Urinary bladder (tissue), 4 donors: Measurements from ENCODE around the gene PVALB. TPM values are rescaled to one million over a fixed set of nuclear protein-coding genes. Genes with fewer than 3 reads are reported as not detected.

ENCODE experiments used
- DNase-seq: peaks from one replicate; pipeline ENCODE4 v3.0.0-alpha.2; 2015; ENCODE audit errors: extremely low spot score
- H3K27ac ChIP-seq: one replicate; pipeline ENCODE4 v1.5.1; 2013; ENCODE audit warnings: low read depth, mild to moderate bottlenecking, moderate library complexity
- H3K36me3 ChIP-seq: one replicate; pipeline ENCODE4 v1.6.1; 2013; ENCODE audit warnings: mild to moderate bottlenecking, moderate library complexity; ENCODE audit not compliant: insufficient read depth
- H3K4me1 ChIP-seq: one replicate; pipeline ENCODE4 v1.6.1; 2013; ENCODE audit warnings: mild to moderate bottlenecking, moderate library complexity; ENCODE audit not compliant: insufficient read depth
- H3K4me3 ChIP-seq: one replicate; pipeline ENCODE4 v1.5.1; 2013; ENCODE audit warnings: low read depth, low read length
- WGBS: extraction: QIAGEN DNeasy Blood & Tissue Kit; methylation state at CpG from one replicate; pipeline ENCODE4 v1.1.7; 2013; 5-methylcytosine and 5-hydroxymethylcytosine counted together
- polyA plus RNA-seq: library from polyadenylated mRNA; stranded (reverse); fragments of 200-250 nt; gene quantifications from one replicate; pipeline ENCODE4 v1.2.3, GENCODE V29; 2013
- total RNA-seq: library from RNA; depleted of rRNA; stranded (reverse); fragments of >200 nt; gene quantifications from one replicate; pipeline ENCODE4 v1.2.3, GENCODE V29; 2014
- donor health status: healthy with polysubstance abuse.
- donor health status: healthy.

PVALB gene, protein sequence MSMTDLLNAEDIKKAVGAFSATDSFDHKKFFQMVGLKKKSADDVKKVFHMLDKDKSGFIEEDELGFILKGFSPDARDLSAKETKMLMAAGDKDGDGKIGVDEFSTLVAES
- total RNA-seq (2.2 TPM), polyA plus RNA-seq (2.7 TPM)

DNA sequence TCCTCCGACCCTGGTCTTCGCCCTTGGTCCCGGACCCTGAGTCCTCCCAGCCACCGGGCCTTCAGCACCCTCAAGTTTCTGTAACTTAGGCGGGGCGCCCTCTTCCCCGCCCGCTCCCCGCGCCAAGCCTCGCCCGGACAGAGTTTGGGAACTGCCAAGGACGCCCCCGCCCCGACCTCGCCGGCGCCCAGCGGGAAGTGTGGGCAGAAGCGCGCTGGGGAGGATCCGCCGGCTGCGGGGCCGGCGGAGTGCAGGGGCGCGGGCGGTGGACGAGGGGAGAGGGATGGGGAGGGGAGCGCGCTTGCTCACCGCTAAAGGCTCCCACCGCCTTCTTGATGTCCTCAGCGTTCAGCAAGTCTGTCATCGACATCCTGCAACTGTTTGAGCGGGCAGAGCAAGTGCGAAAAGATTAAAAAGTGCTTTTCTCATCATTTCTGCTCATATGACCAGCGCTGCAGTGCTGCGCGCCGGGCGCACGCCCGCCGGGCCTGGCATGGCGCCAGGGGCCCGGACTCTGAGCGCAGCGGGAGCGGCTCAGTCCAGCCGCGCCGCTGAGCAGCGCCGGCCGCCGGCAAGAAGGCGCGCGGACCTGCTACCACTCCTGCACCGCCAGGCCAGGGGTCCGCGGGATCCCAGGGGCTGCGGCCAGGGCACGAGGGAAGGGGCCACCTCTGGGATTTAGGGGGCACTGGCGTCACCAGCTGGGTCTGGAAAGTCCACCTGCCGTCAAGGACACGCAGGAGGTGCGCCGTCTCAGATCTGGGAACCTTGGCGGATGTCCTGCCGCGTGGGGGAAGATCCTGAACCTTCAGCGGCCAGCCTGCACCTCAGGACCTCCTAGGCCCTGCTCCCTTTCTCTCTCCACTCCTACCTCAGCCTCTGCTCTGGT lies at the start of gene PVALB:
TSS of gene PVALB (minus strand) at position 400 of the 889 bp plus-strand sequence. CDS start at position 370, 30 bp downstream.
- peak within 1 kb of the TSS; percentile 8 for H3K4me3 ChIP-seq
- H3K4me1 ChIP-seq = no peaks in the 10 kb centered on the region
- H3K27ac ChIP-seq = no peak within 1 kb of the TSS
- WGBS = 1% methylated on average over 75 of the region's 75 CpGs
- no peaks in the 10 kb centered on the region for H3K36me3 ChIP-seq
- no peak for DNase-seq

- Histone ChIP-seq H3K36me3 (no peaks in the 10 kb centered on the region), H3K4me1 (no peaks in the 10 kb centered on the region), H3K4me3 (no peak overlapping the region), H3K27ac (no peak overlapping the region)
- DNase-seq = no peak
- WGBS = 21% methylated on average over 13 of the region's 13 CpGs
These were observed 48.5 kb upstream of the PVALB start for GRCh38 chr22:36865346-36865745.

GRCh38 chr22:36864454-36865215 lies 47.8 kb upstream of the PVALB start:
- no peak for DNase-seq
- H3K36me3 ChIP-seq = no peaks in the 10 kb centered on the region
- 73% methylated on average over 14 of the region's 14 CpGs for WGBS
- H3K4me1 ChIP-seq = no peaks in the 10 kb centered on the region
- H3K27ac ChIP-seq = no peak overlapping the region
- no peak overlapping the region for H3K4me3 ChIP-seq

GRCh38 chr22:36863979-36864378 lies 47.1 kb upstream of the PVALB start:
- Histone ChIP-seq H3K36me3 (no peaks in the 10 kb centered on the region), H3K4me3 (no peak overlapping the region), H3K27ac (no peak overlapping the region), H3K4me1 (no peaks in the 10 kb centered on the region)
- WGBS = 89% methylated on average over 6 of the region's 6 CpGs
- DNase-seq = no peak

DNA sequence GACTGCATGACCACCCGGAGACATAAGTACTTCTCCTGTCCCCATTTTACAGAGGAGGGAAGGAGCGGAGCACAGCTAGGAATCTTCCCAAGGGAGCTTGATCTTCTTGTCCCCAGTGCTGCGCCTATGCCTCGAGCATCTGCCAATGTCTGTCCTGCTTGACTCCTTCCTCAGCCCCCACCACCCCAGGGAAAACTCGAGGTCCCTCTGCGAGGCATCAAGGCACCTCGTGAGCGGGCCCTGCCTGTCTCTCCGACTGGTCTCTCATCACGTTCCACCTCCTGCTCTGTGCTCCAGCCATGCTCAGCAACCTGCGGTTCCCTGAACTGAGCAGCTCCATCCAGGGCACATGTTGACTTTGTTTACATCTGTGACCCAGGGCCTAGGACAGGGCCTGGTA lies 46.4 kb upstream of the PVALB start:
- H3K27ac ChIP-seq = no peak overlapping the region
- H3K4me3 ChIP-seq = no peak overlapping the region
- no peaks in the 10 kb centered on the region for H3K4me1 ChIP-seq
- no peak for DNase-seq
- no peaks in the 10 kb centered on the region for H3K36me3 ChIP-seq
- WGBS = 74% methylated on average over 11 of the region's 11 CpGs

- Histone ChIP-seq H3K4me1 (no peaks in the 10 kb centered on the region), H3K4me3 (no peak overlapping the region), H3K27ac (no peak overlapping the region), H3K36me3 (no peaks in the 10 kb centered on the region)
- no peak for DNase-seq
- WGBS = 75% methylated on average over 26 of the region's 26 CpGs
These were observed 45.7 kb upstream of the PVALB start for GRCh38 chr22:36862251-36863242.

DNA sequence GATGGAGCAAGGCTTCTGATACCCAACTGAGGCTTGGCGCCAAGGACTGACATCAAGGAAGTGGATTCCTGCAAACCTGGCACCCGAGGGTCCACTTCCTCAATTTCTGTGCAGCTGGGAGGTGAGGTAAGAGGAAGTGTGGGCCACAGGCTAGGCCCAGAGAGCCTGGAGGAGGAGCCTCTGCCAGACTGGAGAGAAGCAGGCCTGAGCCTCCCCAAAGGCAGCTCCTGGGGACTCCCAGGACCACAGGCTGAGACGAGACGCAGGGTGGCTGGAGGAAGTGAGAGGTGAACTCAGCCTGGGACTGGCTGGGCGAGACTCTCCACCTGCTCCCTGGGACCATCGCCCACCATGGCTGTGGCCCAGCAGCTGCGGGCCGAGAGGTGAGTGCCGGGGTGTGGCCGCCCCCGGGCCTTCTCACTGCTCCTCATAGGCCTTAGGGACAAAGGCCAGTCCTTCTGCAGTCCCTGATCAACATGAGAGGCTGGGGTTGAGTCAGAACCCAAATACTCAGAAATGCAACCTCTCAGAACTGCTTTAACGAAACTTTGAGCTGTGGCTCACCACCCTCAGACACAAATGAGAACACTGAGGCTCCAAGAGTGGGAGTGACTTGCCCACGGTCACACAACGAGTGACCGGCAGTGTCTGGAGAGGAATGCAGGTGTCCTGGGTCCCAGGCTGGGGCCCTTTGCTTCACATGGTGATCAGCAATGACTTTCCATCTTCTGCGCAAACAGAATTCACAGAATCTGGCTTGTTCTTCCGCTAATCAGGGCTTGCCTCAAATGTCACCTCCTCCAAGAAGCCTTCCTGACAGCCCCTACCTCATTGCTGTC lies 44.2 kb upstream of the PVALB start, which contains the start of gene NCF4:
TSS of gene NCF4 (plus strand) at position 186 of the 839 bp plus-strand sequence. CDS start at position 352, 166 bp downstream.
- WGBS = 66% methylated on average over 17 of the region's 17 CpGs
- no peak within 1 kb of the TSS for H3K4me3 ChIP-seq
- H3K4me1 ChIP-seq = no peaks in the 10 kb centered on the region
- H3K27ac ChIP-seq = no peak within 1 kb of the TSS
- DNase-seq = no peak
- H3K36me3 ChIP-seq = no peaks in the 10 kb centered on the region

GRCh38 chr22:36860438-36860820 lies 43.6 kb upstream of the PVALB start:
- H3K4me1 ChIP-seq = no peaks in the 10 kb centered on the region
- no peaks in the 10 kb centered on the region for H3K36me3 ChIP-seq
- H3K4me3 ChIP-seq = no peak overlapping the region
- 99% methylated on average over 2 of the region's 2 CpGs for WGBS
- no peak overlapping the region for H3K27ac ChIP-seq
- DNase-seq = no peak

DNA sequence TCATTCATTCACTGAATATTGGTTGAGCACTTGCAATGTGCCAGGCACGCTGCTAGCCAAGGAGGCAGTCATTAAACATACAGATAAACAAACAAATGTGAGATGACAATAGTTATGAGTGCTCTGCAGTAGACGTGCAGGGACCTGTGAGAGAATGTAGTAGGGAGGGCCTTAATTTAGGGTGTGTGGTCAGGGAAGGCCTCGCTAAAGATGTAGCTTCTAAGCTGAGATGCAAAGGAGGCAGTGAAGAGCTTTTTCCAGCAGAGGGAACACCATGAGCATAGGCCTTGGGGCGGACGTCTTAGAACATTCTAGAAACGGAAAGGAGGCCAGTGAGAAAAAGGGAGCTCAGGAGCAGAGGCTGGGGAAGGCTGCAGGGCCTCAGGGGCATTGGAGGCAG lies 43.2 kb upstream of the PVALB start:
- H3K27ac ChIP-seq = no peak overlapping the region
- H3K4me3 ChIP-seq = no peak overlapping the region
- no peaks in the 10 kb centered on the region for H3K4me1 ChIP-seq
- DNase-seq = no peak
- 67% methylated on average over 6 of the region's 6 CpGs for WGBS
- no peaks in the 10 kb centered on the region for H3K36me3 ChIP-seq

DNA sequence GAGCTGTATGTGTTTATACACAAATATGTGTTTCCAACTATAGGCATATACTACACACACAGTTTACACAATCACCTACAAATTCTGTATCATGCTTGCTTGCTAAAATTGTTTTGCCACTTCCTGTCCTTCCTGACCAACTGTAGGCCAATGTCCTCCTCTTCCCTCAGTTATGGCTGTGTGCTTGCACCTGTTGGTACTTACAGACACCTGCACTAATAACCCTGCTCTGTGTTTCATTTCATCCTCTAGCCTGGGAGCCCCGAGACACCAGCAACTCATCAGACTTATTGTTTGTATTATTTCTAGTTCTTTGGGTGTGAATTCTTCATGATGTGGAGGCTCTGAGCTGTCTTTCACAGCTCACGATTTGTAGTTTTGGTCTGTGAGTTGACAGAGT lies 42.1 kb upstream of the PVALB start:
- no peak for DNase-seq
- no peak overlapping the region for H3K27ac ChIP-seq
- no peaks in the 10 kb centered on the region for H3K36me3 ChIP-seq
- no peak overlapping the region for H3K4me3 ChIP-seq
- WGBS = 92% methylated on average over 2 of the region's 2 CpGs
- no peaks in the 10 kb centered on the region for H3K4me1 ChIP-seq

GRCh38 chr22:36858156-36858555 lies 41.3 kb upstream of the PVALB start:
- DNase-seq = no peak
- Histone ChIP-seq H3K36me3 (no peaks in the 10 kb centered on the region), H3K4me1 (no peaks in the 10 kb centered on the region), H3K4me3 (no peak overlapping the region), H3K27ac (no peak overlapping the region)
- WGBS = 61% methylated on average over 9 of the region's 9 CpGs

DNA sequence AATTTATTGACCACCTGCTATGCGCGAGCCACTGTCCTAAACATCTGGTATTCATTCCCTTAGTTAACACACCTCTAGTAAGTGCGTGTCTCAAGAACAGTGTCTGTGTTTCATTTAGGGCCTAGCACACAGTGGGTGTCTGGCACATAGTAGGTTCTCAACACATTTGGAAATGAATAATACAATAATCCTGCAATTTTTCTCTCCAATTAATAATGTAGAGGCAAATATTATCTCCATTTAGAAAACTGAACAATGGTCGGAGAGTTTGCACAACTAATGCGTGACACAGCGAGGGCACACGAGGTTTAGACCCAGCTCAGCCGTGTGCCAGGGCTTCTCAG lies 39.9 kb upstream of the PVALB start:
- 68% methylated on average over 8 of the region's 8 CpGs for WGBS
- Histone ChIP-seq H3K4me3 (no peak overlapping the region), H3K27ac (no peak overlapping the region), H3K4me1 (no peaks in the 10 kb centered on the region), H3K36me3 (no peaks in the 10 kb centered on the region)
- DNase-seq = no peak
